Cardiac muscle cell (in vitro differentiated cells and primary cell): ENCODE measurements around the gene ARHGEF28. TPM values are rescaled to one million over a fixed set of nuclear protein-coding genes. Genes with fewer than 3 reads are reported as not detected.
A peak's percentile ranks its signal among the peaks of the same experiment; 100 is the strongest.

Experiments used
- DNase-seq, 2 donors: peaks; one replicate each; pipeline versions ENCODE4 v3.0.0 to v3.0.0-alpha.2; 2010 to 2017; ENCODE audit warnings: low read depth in 1 of 2, low spot score in 1 of 2
- H3K27ac ChIP-seq: fragments of 200-600 bp; sonication (generic); 2 replicates; pipeline ENCODE4 v1.5.1; 2016
- H3K27me3 ChIP-seq: fragments of 200-600 bp; sonication (generic); 2 replicates; pipeline ENCODE4 v1.6.0; 2016; ENCODE audit warnings: control low read depth
- H3K36me3 ChIP-seq: fragments of 200-600 bp; sonication (generic); 2 replicates; pipeline ENCODE4 v1.5.1; 2016; ENCODE audit warnings: control low read depth
- H3K4me1 ChIP-seq: fragments of 200-600 bp; sonication (generic); 2 replicates; pipeline ENCODE4 v1.8.1; 2017; ENCODE audit warnings: low read depth, mild to moderate bottlenecking, mixed run types
- H3K4me3 ChIP-seq: fragments of 200-600 bp; sonication (generic); 2 replicates; pipeline ENCODE4 v1.5.1; 2016; ENCODE audit warnings: mild to moderate bottlenecking
- H3K9me3 ChIP-seq: fragments of 200-600 bp; sonication (generic); 2 replicates; pipeline ENCODE4 v1.5.1; 2017; ENCODE audit warnings: low read depth, mild to moderate bottlenecking, control low read depth
- polyA plus RNA-seq: library from polyadenylated mRNA; unstranded; fragments of >200 nt; fragmentation: Nextera tagmentation; extraction: Ambion mirVana; gene quantifications from 2 replicates; pipeline ENCODE4 v1.2.1, GENCODE V29; 2016
- total RNA-seq: library from RNA; depleted of rRNA; stranded (reverse); fragments of >200 nt; gene quantifications from 2 replicates; pipeline ENCODE4 v1.2.3, GENCODE V29; 2016
- TF ChIP-seq, protein P1 (sequence below): IDR thresholded peaks from 2 replicates; pipeline ENCODE4 v1.5.1; 2012; ENCODE audit warnings: low read depth, mild to moderate bottlenecking, low read length

The ARHGEF28 gene
- total and polyA plus RNA-seq, 2 experiments from 2014 or later, result 0.30 TPM; not detected in 1

- H3K27me3 ChIP-seq, result peaks cover 42% of the 10 kb centered on the region
- no peaks in the 10 kb centered on the region for H3K9me3 ChIP-seq
- no peaks in the 10 kb centered on the region for H3K4me1 ChIP-seq
- DNase-seq, result peak in 1 of 2 donors; percentile 48
- TF ChIP-seq, protein P1, sequence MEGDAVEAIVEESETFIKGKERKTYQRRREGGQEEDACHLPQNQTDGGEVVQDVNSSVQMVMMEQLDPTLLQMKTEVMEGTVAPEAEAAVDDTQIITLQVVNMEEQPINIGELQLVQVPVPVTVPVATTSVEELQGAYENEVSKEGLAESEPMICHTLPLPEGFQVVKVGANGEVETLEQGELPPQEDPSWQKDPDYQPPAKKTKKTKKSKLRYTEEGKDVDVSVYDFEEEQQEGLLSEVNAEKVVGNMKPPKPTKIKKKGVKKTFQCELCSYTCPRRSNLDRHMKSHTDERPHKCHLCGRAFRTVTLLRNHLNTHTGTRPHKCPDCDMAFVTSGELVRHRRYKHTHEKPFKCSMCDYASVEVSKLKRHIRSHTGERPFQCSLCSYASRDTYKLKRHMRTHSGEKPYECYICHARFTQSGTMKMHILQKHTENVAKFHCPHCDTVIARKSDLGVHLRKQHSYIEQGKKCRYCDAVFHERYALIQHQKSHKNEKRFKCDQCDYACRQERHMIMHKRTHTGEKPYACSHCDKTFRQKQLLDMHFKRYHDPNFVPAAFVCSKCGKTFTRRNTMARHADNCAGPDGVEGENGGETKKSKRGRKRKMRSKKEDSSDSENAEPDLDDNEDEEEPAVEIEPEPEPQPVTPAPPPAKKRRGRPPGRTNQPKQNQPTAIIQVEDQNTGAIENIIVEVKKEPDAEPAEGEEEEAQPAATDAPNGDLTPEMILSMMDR, result peak; percentile 41
- no peaks in the 10 kb centered on the region for H3K36me3 ChIP-seq
- H3K4me3 ChIP-seq, result no peak overlapping the region
- no peak overlapping the region for H3K27ac ChIP-seq
Observed at GRCh38 chr5:73783828-73784227, 157.8 kb downstream of the ARHGEF28 start.

DNA sequence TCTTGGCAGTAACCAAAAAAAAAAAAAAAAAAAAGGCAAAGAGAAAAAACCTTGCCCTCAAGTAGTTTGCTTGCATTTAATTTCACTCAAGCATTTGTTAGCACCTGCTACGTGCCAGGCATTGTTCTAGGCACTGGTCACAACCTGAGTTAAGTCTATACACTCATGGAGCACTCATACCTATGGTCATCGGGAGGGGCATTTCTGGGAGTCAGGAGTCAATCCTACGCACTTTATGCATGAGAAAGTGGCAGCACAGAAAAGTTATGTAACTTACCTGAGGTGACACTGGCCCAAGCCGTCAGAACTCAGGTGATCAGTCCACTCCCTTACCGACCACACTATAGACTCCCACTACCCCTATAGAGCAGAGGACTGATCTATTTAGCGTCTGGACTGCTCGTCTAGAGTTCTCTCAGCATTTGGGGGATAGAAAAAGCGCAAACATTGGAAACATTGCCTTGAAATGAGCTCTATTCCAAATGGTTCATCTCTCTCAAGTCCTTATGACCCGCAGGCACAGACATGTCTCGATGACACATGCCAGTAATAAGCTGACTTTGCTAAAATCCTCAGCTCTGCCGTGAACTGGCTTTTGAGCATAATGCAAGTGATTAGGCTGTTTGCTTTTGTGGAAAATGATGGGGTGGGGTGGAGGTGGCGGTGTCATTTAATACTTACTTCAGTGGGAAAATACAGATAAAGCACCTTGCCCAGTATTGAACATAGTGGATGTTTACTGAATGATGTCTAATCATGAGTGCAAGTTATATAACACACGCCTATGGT, 160.2 kb downstream of the ARHGEF28 start:
- Histone ChIP-seq H3K27ac (no peak overlapping the region), H3K4me3 (no peak overlapping the region), H3K36me3 (no peaks in the 10 kb centered on the region), H3K27me3 (peaks cover 53% of the 10 kb centered on the region), H3K9me3 (no peaks in the 10 kb centered on the region), H3K4me1 (no peaks in the 10 kb centered on the region)
- TF ChIP-seq, protein P1, result no peak
- DNase-seq, result no peak

DNA sequence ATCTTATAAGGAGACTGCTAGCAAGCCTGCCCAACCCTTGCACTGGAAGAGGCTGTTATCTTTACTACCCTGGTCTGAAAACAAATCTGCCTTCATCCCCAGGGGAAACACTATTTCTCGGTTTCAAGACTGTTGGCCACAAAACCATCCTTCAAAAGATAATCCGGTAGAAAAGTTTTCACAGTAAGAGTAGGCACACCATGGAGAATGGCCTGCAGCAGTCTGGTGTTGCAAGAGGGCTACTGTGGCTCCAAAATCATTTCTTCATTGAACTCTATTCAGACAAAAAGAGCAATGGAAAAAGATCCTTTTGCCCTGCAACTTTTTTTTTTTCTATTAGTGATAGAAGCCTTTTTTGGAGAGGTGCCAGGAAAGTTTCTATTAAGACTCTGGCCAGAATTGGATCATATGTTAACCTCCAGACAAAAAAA, 163.9 kb downstream of the ARHGEF28 start:
- TF ChIP-seq, protein P1, result no peak
- Histone ChIP-seq H3K27ac (no peak overlapping the region), H3K9me3 (no peaks in the 10 kb centered on the region), H3K36me3 (no peaks in the 10 kb centered on the region), H3K4me1 (no peaks in the 10 kb centered on the region), H3K4me3 (no peak overlapping the region), H3K27me3 (peaks cover 53% of the 10 kb centered on the region)
- DNase-seq, result peak; percentile 25 to 76

- no peak overlapping the region for H3K4me3 ChIP-seq
- no peak for DNase-seq
- H3K9me3 ChIP-seq, result no peaks in the 10 kb centered on the region
- no peaks in the 10 kb centered on the region for H3K4me1 ChIP-seq
- peaks cover 40% of the 10 kb centered on the region for H3K27me3 ChIP-seq
- no peaks in the 10 kb centered on the region for H3K36me3 ChIP-seq
- TF ChIP-seq, protein P1, result no peak
- no peak overlapping the region for H3K27ac ChIP-seq
Observed at GRCh38 chr5:73791389-73791788, 165.4 kb downstream of the ARHGEF28 start.

DNA sequence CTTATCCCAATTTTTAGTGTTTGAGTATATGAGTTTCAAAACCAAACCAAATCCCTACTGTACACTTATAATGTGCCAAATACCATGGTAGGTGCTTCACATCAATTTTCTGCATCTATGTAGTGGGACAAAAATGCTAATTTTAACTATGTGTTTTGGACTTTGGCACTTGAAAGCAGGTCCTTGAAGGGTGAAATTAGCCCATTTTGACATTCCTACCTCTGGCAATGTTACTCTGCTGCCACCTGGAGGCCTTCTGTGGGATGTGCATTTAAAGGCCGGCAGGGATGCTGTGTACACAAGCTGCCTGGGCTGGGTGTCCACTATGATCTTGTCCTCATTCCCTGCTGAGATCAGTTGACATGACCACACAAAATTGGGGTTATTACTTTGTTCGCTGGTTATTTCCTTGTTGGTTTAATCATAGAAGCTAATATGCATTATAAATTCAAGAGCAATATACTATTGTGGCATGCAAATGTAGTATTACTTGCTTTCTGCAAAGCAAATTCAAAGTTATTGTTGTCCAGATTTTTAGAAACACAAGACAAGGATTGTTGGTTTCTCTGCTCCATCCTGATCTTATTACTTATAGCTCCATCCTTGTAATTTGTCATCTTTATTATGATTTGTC, 166.8 kb downstream of the ARHGEF28 start:
- no peak overlapping the region for H3K4me3 ChIP-seq
- DNase-seq, result peak; percentile 69 to 84
- no peaks in the 10 kb centered on the region for H3K4me1 ChIP-seq
- H3K9me3 ChIP-seq, result no peaks in the 10 kb centered on the region
- no peak overlapping the region for H3K27ac ChIP-seq
- TF ChIP-seq, protein P1, result peak; percentile 98
- H3K36me3 ChIP-seq, result no peaks in the 10 kb centered on the region
- H3K27me3 ChIP-seq, result peaks cover 27% of the 10 kb centered on the region
